Left ventricle myocardium inferior (tissue), 1 donor: ENCODE results near the gene ECHS1. TPM values are rescaled to one million over a fixed set of nuclear protein-coding genes. Genes with fewer than 3 reads are reported as not detected.
"Not testable (repeated sequence)": the region's sequence is repeated elsewhere in the genome, so short reads cannot be mapped to it uniquely, and the experiment has no call there.

ENCODE experiments used
- DNase-seq: peaks from one replicate; pipeline ENCODE4 v3.0.0-alpha.2; 2020
- H3K27ac ChIP-seq: fragments of 200-600 bp; replicated peaks from 2 replicates; pipeline ENCODE4 v1.8.0; 2021
- H3K27me3 ChIP-seq: fragments of 200-600 bp; 2 replicates; pipeline ENCODE4 v1.8.0; 2021; ENCODE audit warnings: low read depth
- H3K36me3 ChIP-seq: fragments of 200-600 bp; 2 replicates; pipeline ENCODE4 v1.8.0; 2021
- H3K4me1 ChIP-seq: fragments of 200-600 bp; 2 replicates; pipeline ENCODE4 v1.8.0; 2021
- H3K4me3 ChIP-seq: fragments of 200-600 bp; 2 replicates; pipeline ENCODE4 v1.8.0; 2021; ENCODE audit warnings: mild to moderate bottlenecking, moderate library complexity
- H3K9me3 ChIP-seq: fragments of 200-600 bp; replicated peaks from 2 replicates; pipeline ENCODE4 v1.8.0; 2021
- intact Hi-C: fragments of 100-400 bp; cut with micrococcal nuclease; formaldehyde crosslinking; loops from one replicate; pipeline ENCODE4 v1.11.0; 2022
- total RNA-seq: library from RNA; stranded (reverse); fragmentation: NEBNext Ultra II Directional; extraction: Animal tissue kit (Norgen Biotek cat#: 25700); gene quantifications from one replicate; pipeline ENCODE4 v1.2.1, GENCODE V29; 2021
- TF ChIP-seq, protein P1 (sequence below): fragments of 200-600 bp; IDR thresholded peaks from 2 replicates; pipeline ENCODE4 v1.8.0; 2021; ENCODE audit warnings: antibody characterized with exemption, mild to moderate bottlenecking, borderline replicate concordance
- donor health status: DM: no; HTN: yes; CAD: no; lungs with severe emphysema.

ECHS1 gene
- total RNA-seq, 1 donor from 2014 or later, result 212 TPM

GRCh38 chr10:133419211-133419950 lies 46.2 kb upstream of the ECHS1 start:
- H3K4me1 ChIP-seq, result peaks cover 3% of the 10 kb centered on the region
- peaks cover 13% of the 10 kb centered on the region for H3K27me3 ChIP-seq
- peaks cover 48% of the 10 kb centered on the region for H3K36me3 ChIP-seq
- no peaks in the 10 kb centered on the region for H3K9me3 ChIP-seq
- H3K27ac ChIP-seq, result no peak overlapping the region
- DNase-seq, result no peak
- no peak overlapping the region for H3K4me3 ChIP-seq
- TF ChIP-seq, protein P1, sequence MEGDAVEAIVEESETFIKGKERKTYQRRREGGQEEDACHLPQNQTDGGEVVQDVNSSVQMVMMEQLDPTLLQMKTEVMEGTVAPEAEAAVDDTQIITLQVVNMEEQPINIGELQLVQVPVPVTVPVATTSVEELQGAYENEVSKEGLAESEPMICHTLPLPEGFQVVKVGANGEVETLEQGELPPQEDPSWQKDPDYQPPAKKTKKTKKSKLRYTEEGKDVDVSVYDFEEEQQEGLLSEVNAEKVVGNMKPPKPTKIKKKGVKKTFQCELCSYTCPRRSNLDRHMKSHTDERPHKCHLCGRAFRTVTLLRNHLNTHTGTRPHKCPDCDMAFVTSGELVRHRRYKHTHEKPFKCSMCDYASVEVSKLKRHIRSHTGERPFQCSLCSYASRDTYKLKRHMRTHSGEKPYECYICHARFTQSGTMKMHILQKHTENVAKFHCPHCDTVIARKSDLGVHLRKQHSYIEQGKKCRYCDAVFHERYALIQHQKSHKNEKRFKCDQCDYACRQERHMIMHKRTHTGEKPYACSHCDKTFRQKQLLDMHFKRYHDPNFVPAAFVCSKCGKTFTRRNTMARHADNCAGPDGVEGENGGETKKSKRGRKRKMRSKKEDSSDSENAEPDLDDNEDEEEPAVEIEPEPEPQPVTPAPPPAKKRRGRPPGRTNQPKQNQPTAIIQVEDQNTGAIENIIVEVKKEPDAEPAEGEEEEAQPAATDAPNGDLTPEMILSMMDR, result no peak
- intact Hi-C loops, result no loop called here

DNA sequence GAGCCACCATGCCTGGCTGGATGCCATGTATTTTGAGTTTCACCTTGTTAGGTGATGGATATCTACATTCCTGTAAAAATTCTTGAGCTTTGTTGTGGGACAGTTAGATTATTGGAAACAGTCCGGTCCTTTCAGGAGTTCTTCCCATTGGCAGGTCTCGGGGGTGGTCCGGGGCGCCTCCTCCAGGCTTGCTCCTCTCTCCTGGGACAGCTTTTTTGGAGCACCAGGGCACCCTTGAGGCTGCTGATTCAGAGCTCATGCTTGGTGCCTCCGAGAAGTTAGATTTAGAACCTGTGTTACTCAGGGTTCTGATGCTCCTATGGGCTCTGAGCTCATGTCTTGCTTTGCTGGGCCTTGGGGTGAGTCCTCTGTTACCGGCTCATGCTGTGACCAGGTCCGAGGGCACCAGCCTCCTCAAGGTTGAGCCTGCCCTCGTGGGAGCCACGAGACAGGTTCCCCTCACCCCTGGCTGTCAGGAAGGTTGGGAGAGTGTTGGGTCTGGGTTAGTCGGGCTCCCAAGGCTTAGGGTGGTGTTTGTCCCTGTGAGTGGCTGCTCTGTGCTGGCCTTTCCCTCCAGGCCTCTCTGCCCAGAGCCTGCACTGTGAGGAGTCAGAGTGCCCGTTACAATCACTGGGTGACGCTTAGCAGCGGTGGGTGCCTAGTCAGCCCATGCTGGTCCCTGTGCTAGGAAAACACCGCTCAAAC lies 45.3 kb upstream of the ECHS1 start:
- TF ChIP-seq, protein P1, result no peak
- Histone ChIP-seq H3K36me3 (peaks cover 48% of the 10 kb centered on the region), H3K4me3 (no peak overlapping the region), H3K9me3 (no peaks in the 10 kb centered on the region), H3K4me1 (peaks cover 3% of the 10 kb centered on the region), H3K27me3 (peaks cover 10% of the 10 kb centered on the region), H3K27ac (no peak overlapping the region)
- intact Hi-C loops, result no loop called here
- DNase-seq, result no peak

- no peak overlapping the region for H3K27ac ChIP-seq
- peaks cover 68% of the 10 kb centered on the region for H3K36me3 ChIP-seq
- no peaks in the 10 kb centered on the region for H3K27me3 ChIP-seq
- TF ChIP-seq, protein P1, result no peak
- no peak for DNase-seq
- no peak overlapping the region for H3K4me3 ChIP-seq
- intact Hi-C loops, result no loop called here
- no peaks in the 10 kb centered on the region for H3K4me1 ChIP-seq
- H3K9me3 ChIP-seq, result peaks cover 25% of the 10 kb centered on the region
These were observed 42.6 kb upstream of the ECHS1 start for GRCh38 chr10:133415752-133416151.

DNA sequence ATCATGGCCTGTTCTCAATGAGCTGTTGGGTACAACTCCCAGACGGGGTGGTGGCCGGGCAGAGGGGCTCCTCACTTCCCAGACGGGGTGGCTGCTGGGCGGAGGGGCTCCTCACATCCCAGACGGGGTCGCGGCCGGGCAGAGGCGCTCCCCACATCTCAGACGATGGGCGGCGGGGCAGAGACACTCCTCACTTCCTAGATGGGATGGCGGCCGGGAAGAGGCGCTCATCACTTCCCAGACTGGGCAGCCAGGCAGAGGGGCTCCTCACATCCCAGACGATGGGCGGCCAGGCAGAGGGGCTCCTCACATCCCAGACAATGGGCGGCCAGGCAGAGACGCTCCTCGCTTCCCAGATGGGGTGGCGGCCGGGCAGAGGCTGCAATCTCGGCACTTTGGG lies 41.2 kb upstream of the ECHS1 start:
- H3K4me1 ChIP-seq, H3K27me3 ChIP-seq, intact Hi-C loops, H3K27ac ChIP-seq, DNase-seq, H3K4me3 ChIP-seq: not testable (repeated sequence)
- Histone ChIP-seq H3K9me3 (peaks cover 37% of the 10 kb centered on the region), H3K36me3 (peaks cover 68% of the 10 kb centered on the region)

- H3K4me3 ChIP-seq, result no peak overlapping the region
- no peaks in the 10 kb centered on the region for H3K27me3 ChIP-seq
- H3K36me3 ChIP-seq, result peaks cover 74% of the 10 kb centered on the region
- peaks cover 49% of the 10 kb centered on the region for H3K9me3 ChIP-seq
- DNase-seq, result no peak
- no peak overlapping the region for H3K27ac ChIP-seq
- TF ChIP-seq, protein P1, result no peak
- intact Hi-C loops, result no loop called here
- H3K4me1 ChIP-seq, result no peaks in the 10 kb centered on the region
These were observed 39.2 kb upstream of the ECHS1 start for GRCh38 chr10:133412381-133412711.
